GM12878 (cell line): ENCODE data around the gene SLC7A5.
"Not testable (repeated sequence)": the region's sequence is repeated elsewhere in the genome, so short reads cannot be mapped to it uniquely, and the experiment has no call there.

Experiments
- CREM ChIP-seq: IDR thresholded peaks from 2 replicates; pipeline ENCODE4 v1.6.1; 2014; ENCODE audit warnings: antibody characterized with exemption, low read depth
- NFYB ChIP-seq: IDR thresholded peaks from 2 replicates; pipeline ENCODE4 v1.6.1; 2011; ENCODE audit warnings: low read depth, mild to moderate bottlenecking, low read length, improper control_type of control experiment, moderate library complexity; ENCODE audit not compliant: insufficient read depth
- POLR2AphosphoS5 ChIP-seq: IDR thresholded peaks from 2 replicates; pipeline ENCODE4 v1.6.1; 2011; ENCODE audit warnings: mild to moderate bottlenecking, low read length, inconsistent platforms
- RAD51 ChIP-seq: fragments of 450-650 bp; IDR thresholded peaks from 2 replicates; pipeline ENCODE4 v1.6.1; 2016; ENCODE audit warnings: moderate library complexity, mild to moderate bottlenecking, inconsistent platforms
- RFX5 ChIP-seq: IDR thresholded peaks from 2 replicates; pipeline ENCODE4 v1.6.1; 2011; ENCODE audit warnings: low read depth, low read length, improper control_type of control experiment
- TF ChIP-seq, protein P1 (sequence below), 3 experiments: IDR thresholded peaks in 2 of 3; conservative IDR thresholded peaks in 1 of 3; 2 replicates each; pipeline ENCODE4 v1.5.1; 2011; ENCODE audit warnings: low read depth in 3 of 3, low read length in 3 of 3, mild to moderate bottlenecking in 3 of 3, control low read depth in 2 of 3, moderate library complexity in 2 of 3, inconsistent platforms in 1 of 3, mixed read lengths in 1 of 3; ENCODE audit not compliant: control insufficient read depth in 2 of 3, insufficient read depth in 1 of 3; ENCODE audit errors: extremely low read depth in 1 of 3

DNA sequence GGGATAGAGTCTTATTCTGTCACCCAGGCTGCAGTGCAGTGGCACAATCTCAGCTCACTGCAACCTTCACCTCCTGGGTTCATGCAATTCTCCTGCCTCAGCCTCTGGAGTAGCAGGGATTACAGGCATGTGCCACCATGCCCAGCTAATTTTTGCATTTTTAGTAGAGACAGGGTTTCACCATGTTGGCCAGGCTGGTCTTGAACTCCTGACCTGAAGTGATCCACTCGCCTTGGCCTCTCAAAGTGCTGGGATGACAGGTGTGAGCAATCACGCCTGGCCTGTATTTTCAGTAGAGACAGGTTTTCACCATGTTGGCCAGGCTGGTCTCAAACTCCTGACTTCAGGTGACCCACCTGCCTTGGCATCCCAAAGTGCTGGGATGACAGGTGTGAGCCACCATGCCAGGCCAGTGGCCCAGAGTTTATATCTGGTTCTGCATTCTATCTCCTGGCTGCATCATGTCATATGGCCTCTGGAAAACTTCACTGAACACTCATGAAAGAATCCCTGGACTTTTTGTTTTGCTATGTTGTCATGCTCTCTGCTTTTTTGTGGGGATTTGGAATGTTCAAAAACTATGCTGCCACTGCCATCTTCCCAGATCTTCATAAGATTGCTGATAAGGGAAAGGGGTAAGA, 81.7 kb downstream of the SLC7A5 start:
- not testable (repeated sequence) for TF ChIP-seq RFX5, CREM, POLR2AphosphoS5, NFYB, RAD51
- TF ChIP-seq, protein P1, sequence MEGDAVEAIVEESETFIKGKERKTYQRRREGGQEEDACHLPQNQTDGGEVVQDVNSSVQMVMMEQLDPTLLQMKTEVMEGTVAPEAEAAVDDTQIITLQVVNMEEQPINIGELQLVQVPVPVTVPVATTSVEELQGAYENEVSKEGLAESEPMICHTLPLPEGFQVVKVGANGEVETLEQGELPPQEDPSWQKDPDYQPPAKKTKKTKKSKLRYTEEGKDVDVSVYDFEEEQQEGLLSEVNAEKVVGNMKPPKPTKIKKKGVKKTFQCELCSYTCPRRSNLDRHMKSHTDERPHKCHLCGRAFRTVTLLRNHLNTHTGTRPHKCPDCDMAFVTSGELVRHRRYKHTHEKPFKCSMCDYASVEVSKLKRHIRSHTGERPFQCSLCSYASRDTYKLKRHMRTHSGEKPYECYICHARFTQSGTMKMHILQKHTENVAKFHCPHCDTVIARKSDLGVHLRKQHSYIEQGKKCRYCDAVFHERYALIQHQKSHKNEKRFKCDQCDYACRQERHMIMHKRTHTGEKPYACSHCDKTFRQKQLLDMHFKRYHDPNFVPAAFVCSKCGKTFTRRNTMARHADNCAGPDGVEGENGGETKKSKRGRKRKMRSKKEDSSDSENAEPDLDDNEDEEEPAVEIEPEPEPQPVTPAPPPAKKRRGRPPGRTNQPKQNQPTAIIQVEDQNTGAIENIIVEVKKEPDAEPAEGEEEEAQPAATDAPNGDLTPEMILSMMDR (IDR thresholded peaks at IDR 0.05 in 2 of 3, conservative IDR thresholded peaks at IDR 0.05 in 1 of 3; ENCODE audit: control insufficient read depth in 2 of 3, extremely low read depth in 1 of 3, insufficient read depth in 1 of 3, low read depth in 3 of 3, low read length in 3 of 3), result not testable (repeated sequence)
